Mononuclear cell (primary cell): Measurements from ENCODE around the gene CDH8. TPM values are rescaled to one million over a fixed set of nuclear protein-coding genes. Genes with fewer than 3 reads are reported as not detected.

ENCODE experiments used
- H3K27me3 ChIP-seq: 2 replicates; pipeline ENCODE4 v1.6.0; 2011; ENCODE audit warnings: low read length, control low read depth; ENCODE audit not compliant: insufficient read depth
- H3K4me1 ChIP-seq: 2 replicates; pipeline ENCODE4 v1.5.1; 2011; ENCODE audit warnings: mild to moderate bottlenecking, low read length, control low read depth; ENCODE audit not compliant: insufficient read depth
- H3K4me3 ChIP-seq: 2 replicates; pipeline ENCODE4 v1.5.1; 2011; ENCODE audit warnings: mild to moderate bottlenecking, low read length, moderate library complexity
- H3K9me3 ChIP-seq: 2 replicates; pipeline ENCODE4 v1.5.1; 2011; ENCODE audit warnings: low read depth, mild to moderate bottlenecking, control low read depth, low read length
- total RNA-seq: library from RNA; depleted of rRNA; stranded (reverse); fragments of >200 nt; gene quantifications from one replicate; pipeline ENCODE4 v1.2.3, GENCODE V29; 2012

CDH8 gene
- total RNA-seq, 1 donor: not detected

DNA sequence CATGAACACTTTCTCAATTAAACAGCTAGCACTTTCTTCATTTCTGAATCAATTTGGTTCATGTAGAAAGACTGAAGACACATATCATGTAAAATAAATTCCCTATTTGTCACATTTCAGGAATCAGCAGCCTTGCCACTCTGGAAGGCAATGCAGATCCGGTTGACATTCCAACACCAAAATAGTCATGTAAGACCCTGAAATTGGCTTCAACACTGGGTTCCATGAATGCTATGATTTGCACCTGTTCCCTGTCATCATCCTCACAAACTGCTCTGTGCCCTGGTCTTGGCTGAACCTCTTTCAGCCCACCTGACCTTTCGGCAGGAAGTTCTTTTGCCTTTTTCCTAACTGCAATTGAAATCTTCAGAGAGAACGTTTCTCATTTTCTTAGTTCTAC is 156.9 kb downstream of the CDH8 start:
- Histone ChIP-seq H3K27me3 (no peaks in the 10 kb centered on the region), H3K4me1 (no peaks in the 10 kb centered on the region), H3K9me3 (no peaks in the 10 kb centered on the region), H3K4me3 (no peak overlapping the region)

DNA sequence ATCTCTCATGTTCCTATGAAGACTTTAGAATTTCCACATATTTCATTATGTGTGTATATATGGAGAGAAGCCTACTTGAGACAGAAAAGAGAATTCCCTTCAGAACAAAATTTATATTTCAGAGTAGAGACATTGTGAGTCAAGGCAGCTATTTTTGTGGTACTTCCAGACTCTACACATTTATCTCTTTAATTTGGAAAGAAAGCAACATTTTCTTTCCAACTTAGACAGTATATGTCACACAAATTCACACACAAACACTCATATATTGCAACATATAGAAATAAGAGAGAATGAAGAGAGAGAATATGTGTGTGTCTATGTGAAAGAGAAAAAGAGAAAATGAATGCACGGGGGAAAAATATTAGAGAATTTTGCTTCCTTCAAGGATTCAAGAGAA is 158.8 kb downstream of the CDH8 start:
- no peaks in the 10 kb centered on the region for H3K4me1 ChIP-seq
- no peaks in the 10 kb centered on the region for H3K9me3 ChIP-seq
- H3K27me3 ChIP-seq: no peaks in the 10 kb centered on the region
- H3K4me3 ChIP-seq: no peak overlapping the region

DNA sequence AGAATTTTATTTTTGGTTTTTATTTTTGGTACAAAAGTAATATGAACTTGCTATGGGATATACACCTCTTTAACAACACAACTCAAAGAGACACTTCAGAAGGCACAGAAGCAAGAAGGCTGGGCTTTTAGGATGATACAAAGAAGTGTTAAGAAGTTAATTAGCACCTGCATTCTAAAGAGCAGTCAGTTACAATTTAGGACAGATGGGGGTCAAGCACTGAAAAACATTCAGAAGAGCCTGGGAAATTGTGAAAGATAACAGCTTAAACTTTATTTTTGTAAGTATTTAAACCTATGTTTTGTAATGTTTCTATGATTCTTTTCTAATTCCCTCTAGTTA is 163.5 kb downstream of the CDH8 start:
- H3K27me3 ChIP-seq: no peaks in the 10 kb centered on the region
- H3K4me1 ChIP-seq: no peaks in the 10 kb centered on the region
- H3K9me3 ChIP-seq: no peaks in the 10 kb centered on the region
- H3K4me3 ChIP-seq: no peak overlapping the region

DNA sequence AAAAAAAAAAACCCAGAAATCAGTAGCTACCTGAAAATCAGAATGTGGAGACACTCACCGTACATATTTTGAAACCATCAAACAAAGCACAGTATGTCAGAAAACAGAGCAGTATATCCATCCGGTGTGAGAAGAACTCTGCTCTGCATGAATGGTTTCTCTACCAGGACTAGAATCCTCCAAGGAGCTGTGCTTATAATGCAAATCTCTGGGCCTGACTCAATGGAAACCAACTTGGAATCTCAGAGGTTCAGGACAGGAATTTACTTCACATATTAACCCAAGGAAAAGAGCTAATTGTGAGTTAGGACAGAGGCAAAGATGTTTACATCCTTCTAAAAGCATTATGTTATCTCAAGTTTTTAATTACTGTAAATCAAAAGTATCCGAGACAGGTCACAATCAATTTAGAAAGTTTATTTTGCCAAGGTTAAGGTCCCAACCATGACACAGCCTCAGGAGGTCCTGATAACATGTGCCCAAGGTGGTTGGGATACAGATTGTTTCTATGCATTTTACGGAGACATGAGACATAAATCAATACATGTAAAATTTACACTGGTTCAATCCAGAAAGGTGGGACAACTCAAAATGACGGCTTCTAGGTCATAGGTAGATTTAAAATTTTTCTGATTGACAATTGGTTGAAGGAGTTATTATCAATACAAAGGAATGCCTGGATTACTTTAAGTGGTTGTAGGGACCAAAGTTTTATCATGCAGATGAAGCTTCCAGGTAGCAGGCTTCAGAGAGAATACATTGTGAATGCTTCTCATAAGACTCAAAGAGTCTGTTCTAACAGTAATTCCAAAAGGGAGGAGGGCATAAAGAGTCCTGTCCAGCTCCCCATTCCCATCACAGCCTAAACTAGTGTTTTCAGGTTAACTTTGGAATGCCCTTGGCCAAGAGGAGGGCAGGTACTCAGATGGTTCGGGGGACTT is 164.1 kb downstream of the CDH8 start:
- no peak overlapping the region for H3K4me3 ChIP-seq
- H3K27me3 ChIP-seq: no peaks in the 10 kb centered on the region
- H3K4me1 ChIP-seq: no peaks in the 10 kb centered on the region
- no peaks in the 10 kb centered on the region for H3K9me3 ChIP-seq

DNA sequence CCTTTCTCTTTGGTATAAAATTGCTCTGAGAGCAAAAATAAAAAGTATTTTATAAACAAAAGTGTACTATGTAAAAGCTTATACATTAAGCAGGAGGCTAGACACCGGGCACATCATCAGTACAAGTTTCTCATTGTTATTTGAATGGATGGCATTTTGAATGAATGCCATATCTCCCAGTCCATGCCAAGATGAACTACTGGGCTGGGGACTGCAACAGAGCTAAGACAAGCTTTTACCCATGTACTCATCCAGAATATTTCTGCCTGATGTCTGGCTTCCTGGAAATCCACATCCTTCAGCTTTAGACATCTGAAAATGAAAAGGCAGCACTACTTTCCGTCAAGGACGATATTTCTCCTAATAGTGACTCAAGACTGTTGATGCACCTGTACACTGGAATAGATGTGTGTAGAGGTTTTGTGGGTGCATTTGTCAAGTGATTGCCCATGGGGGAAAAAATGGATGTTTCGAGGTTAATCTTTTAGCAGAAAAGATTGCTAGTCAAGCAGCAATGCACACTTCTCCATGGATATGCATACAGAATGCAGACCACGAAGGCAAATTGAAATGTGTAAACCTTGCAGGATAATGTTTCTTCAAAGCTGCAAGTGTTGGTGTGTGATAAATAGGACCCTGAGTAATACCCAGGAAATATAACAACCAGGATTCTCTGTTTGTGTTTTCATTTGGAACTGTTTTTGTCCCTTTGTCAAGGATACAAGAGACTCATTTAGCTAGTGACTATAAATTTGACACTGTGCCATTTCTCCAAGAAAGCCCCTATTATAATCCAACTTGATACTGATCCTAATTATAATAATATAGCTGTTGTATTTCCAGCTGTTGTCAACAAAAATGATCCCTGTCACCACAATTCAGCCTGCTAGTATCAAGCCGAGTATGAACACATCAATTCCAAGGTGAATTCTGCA is 173.8 kb downstream of the CDH8 start:
- Histone ChIP-seq H3K9me3 (no peaks in the 10 kb centered on the region), H3K4me3 (no peak overlapping the region), H3K27me3 (no peaks in the 10 kb centered on the region), H3K4me1 (no peaks in the 10 kb centered on the region)

DNA sequence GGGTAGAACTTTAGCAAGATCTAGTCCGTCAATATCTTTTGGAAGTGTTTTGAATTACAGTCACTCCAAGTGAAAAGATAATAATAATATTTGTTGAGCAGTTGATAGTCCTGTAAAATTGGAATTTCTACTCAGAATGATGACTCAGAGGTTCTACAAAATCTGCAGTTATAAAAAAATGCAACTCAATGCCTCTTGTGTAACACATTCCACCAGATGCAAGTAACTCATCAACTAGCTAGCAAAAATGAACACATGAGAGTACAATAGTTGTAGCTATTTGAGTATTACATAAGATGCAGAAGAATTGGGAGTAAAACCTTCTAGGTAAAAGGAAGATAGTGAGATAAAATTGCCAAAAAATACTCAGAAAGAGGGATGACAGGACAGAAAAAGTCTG is 177.2 kb downstream of the CDH8 start:
- Histone ChIP-seq H3K4me3 (no peak overlapping the region), H3K4me1 (no peaks in the 10 kb centered on the region), H3K27me3 (no peaks in the 10 kb centered on the region), H3K9me3 (no peaks in the 10 kb centered on the region)

DNA sequence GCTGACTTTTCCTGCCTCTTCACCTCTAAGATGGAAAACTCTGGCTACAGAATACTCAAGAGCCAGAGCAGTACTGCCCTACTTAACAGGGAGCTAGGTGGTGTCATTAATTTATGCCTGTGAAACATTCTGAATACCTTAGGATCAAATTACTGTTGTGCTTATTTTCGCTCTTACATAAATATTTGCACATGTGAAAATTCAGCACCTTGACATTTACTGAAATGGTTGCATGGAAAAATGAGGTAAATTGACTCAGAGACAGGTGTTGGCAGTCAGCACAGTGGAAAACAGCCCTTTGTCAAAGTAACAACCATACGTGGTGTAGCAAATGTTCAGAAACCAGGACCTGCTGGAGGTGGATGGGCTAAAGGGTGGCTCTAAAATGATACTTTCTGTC is 193.6 kb downstream of the CDH8 start:
- no peak overlapping the region for H3K4me3 ChIP-seq
- H3K4me1 ChIP-seq: no peaks in the 10 kb centered on the region
- H3K27me3 ChIP-seq: no peaks in the 10 kb centered on the region
- H3K9me3 ChIP-seq: no peaks in the 10 kb centered on the region

DNA sequence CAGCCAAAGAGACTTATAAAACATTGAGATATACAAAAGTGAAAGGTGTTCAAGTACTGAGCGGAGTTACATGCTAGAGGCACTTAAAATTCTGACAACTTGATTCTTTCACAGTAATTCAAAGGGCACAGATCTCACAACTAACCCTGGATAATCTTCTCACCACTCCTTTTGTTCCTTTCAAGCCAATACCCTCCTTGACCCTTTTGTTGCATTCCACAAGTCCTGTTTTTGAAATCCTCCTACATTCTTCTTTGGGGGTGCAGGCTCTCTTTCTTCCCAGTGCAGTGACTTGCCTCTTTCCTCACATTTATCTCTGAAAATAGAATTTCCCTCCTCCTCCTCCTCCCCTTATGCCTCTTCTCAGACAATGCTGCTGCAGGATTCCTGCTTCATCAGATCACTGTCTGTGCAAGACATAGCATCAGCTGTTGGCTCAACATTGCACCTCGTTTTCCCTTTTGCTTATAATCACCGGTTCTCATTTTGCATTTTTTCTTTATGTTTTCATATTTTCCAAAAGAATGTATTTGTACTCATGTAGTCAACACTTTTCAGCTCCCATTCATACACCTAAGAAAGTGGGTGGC is 199.3 kb downstream of the CDH8 start:
- H3K27me3 ChIP-seq: no peaks in the 10 kb centered on the region
- H3K9me3 ChIP-seq: no peaks in the 10 kb centered on the region
- H3K4me1 ChIP-seq: no peaks in the 10 kb centered on the region
- H3K4me3 ChIP-seq: no peak overlapping the region

DNA sequence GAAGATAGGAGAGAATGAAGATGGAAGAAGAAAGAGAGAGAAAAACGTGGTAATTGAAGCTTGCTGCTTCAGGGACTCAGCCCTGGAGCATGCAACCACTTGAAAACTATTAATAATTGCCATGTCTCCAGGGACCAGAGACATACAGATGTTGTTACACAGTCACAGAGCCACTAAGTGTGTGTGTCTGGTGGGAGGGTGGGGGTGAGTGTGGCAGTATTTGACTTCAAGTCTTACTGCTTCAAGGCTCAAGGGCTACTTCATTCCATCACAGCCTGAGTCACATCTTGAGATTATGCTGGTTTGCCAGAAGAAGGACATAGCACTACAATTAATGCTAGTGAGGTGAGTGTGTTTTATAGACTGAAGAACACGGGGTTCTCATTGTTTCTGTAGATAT is 202.2 kb downstream of the CDH8 start:
- H3K27me3 ChIP-seq: no peaks in the 10 kb centered on the region
- no peaks in the 10 kb centered on the region for H3K4me1 ChIP-seq

DNA sequence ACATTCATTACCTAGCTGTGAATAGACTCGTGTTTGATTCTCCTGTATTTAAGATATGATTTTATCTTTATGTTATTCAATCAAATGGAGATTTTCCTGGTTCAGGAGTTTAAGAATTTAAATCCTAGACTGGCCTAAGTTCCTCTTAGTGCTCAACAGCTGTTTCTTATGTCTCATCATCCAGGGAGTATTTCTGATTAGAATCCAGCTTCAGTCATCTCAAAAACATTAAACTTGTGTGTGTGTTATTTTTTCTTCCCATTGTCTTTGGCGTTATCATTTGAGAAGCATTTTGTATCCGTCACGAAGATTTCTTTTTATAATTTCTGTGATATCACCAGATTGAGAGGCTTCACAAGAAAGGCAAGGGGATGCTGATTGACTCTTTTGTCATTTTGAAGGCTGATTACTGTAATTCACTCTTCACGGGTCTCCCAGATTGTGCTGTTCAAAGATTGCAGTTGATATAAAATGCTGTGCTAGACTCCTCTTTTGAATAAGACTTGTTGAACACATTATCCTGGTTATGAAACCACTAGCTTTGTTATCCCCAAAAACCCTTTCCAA is 204.8 kb downstream of the CDH8 start:
- H3K4me3 ChIP-seq: no peak overlapping the region
- H3K27me3 ChIP-seq: no peaks in the 10 kb centered on the region
- H3K9me3 ChIP-seq: no peaks in the 10 kb centered on the region
- no peaks in the 10 kb centered on the region for H3K4me1 ChIP-seq

More for the DNA sequence above, 202.2 kb downstream of the CDH8 start:
- no peak overlapping the region for H3K4me3 ChIP-seq
- H3K9me3 ChIP-seq: no peaks in the 10 kb centered on the region

DNA sequence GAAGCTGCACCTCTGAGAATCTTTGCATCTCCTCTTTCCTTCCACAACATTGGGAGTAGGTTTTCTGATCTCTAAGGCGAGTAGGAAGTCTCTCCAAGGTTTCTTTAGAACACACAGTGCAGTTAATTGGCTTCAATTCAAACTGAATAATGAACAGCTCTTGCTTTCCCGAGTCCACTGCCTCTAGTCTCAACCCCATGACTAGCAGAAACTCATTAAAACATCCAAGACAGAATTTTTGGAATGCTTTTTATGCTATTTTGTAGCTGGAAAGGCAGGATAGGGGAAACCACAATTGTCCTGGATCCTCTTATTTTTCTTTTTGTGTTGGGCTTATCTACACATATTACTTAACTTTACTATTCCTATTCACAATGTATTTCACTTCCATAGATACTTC is 206.6 kb downstream of the CDH8 start:
- no peak overlapping the region for H3K4me3 ChIP-seq
- H3K4me1 ChIP-seq: no peaks in the 10 kb centered on the region
- H3K9me3 ChIP-seq: no peaks in the 10 kb centered on the region
- no peaks in the 10 kb centered on the region for H3K27me3 ChIP-seq

DNA sequence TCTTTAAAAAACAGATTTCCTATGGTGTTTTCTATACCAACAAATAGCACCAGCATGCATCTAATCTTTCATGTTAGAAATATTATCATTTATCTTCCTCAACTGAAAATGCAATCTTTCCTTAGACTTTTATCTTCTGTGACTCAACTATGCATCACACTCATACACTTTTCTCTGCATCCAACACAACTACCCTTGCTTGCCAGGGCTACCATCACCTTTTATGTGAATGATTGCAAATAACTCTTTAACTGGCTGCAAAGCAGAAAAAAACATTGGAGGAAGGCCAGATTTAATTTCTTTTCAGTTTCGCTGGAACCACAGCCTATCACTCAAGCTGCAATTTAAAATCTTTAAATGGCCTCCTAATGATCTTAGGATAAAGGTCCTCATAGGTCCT is 212.9 kb downstream of the CDH8 start:
- Histone ChIP-seq H3K27me3 (no peaks in the 10 kb centered on the region), H3K4me1 (no peaks in the 10 kb centered on the region), H3K4me3 (no peak overlapping the region), H3K9me3 (no peaks in the 10 kb centered on the region)

DNA sequence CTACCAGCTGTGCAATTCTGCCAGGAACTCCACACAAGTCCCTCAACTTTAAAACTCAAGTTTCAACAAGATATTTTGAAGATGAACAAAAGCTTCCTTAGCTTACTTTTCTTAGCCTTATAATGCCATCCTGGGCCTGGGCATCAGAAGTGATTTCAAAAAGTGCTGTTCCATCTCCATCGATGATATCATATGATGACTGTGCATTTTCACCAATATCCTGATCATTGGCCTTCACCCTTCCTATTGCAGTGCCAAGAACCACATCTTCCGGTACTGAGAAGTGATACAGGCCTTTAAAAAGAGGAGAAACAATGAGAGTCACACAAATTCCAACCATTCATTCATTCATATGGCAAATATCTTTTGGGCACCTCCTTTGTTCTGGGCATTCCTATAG is 215.4 kb downstream of the CDH8 start:
- Histone ChIP-seq H3K4me1 (no peaks in the 10 kb centered on the region), H3K9me3 (no peaks in the 10 kb centered on the region), H3K27me3 (no peaks in the 10 kb centered on the region)

DNA sequence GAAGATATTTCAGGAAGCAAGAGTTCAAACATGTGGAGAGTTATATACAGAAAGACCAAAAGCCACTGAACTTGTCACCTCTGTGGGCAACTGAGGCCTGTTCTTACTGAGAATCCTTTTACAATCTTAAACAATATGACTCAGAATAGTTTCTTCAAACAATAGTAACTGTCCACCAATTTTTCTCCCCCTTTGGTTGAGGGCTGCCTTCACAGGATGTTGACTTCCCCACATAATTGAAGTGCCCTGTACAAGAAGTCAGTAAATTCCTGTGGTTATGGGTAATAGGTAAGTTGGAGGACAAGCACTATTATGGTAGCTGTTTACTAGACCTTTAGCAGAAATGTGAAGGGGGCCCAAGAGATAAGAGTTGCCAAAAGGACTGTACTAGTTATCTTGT is 215.8 kb downstream of the CDH8 start:
- no peak overlapping the region for H3K4me3 ChIP-seq
- no peaks in the 10 kb centered on the region for H3K4me1 ChIP-seq
- no peaks in the 10 kb centered on the region for H3K27me3 ChIP-seq
- no peaks in the 10 kb centered on the region for H3K9me3 ChIP-seq

More for the DNA sequence above, 215.4 kb downstream of the CDH8 start:
- no peak overlapping the region for H3K4me3 ChIP-seq

DNA sequence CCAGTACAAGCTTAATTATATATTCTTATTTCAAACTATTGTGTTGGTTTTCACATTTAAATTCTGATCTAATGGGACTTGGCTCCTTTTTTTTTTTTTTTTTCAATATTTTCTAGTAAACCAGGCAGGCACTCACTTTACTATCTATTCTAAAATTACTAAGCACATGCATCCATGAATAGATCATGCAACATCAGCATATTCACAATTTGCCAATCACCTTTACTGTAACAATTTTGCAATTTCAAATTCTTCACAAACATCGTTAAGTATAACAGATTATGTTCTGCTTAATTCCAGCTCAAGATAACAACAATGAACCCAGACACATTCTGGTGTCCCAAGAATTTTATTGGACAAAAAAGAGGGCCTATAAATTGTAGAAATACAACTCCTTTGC is 217.4 kb downstream of the CDH8 start:
- Histone ChIP-seq H3K27me3 (no peaks in the 10 kb centered on the region), H3K4me3 (no peak overlapping the region), H3K4me1 (no peaks in the 10 kb centered on the region), H3K9me3 (no peaks in the 10 kb centered on the region)
